CD14-positive monocyte (primary cell): Measurements from ENCODE around the gene JUP. TPM values are rescaled to one million over a fixed set of nuclear protein-coding genes. Genes with fewer than 3 reads are reported as not detected.

ENCODE experiments used
- DNase-seq, 3 donors: peaks; one replicate each; pipeline ENCODE4 v3.0.0-alpha.2; 2011 to 2022
- H2AFZ ChIP-seq: 2 replicates; pipeline ENCODE4 v1.6.0; 2012; ENCODE audit warnings: mild to moderate bottlenecking, low read depth, low read length, inconsistent platforms; ENCODE audit not compliant: insufficient read depth, poor library complexity, severe bottlenecking
- H3K27ac ChIP-seq, 2 donors: 1 replicate in 1 of 2; 2 replicates in 1 of 2; pipeline ENCODE4 v1.5.1; 2012 to 2013; ENCODE audit warnings: low read length in 2 of 2, control low read depth in 1 of 2, inconsistent platforms in 1 of 2, low read depth in 1 of 2, mild to moderate bottlenecking in 1 of 2
- H3K27me3 ChIP-seq, 2 donors: one replicate each; pipeline versions ENCODE4 v1.6.0 to v1.6.1; 2011 to 2013; ENCODE audit warnings: low read length in 2 of 2; ENCODE audit not compliant: control insufficient read depth in 2 of 2, insufficient read depth in 2 of 2
- H3K36me3 ChIP-seq, 2 donors: replicated peaks in 1 of 2; 1 replicate in 1 of 2; 2 replicates in 1 of 2; pipeline versions ENCODE4 v1.5.1 to v1.6.1; 2012 to 2013; ENCODE audit warnings: low read length in 2 of 2, control low read depth in 1 of 2, inconsistent platforms in 1 of 2, mild to moderate bottlenecking in 1 of 2; ENCODE audit not compliant: insufficient read depth in 2 of 2, control insufficient read depth in 1 of 2
- H3K4me1 ChIP-seq, 2 donors: 1 replicate in 1 of 2; 2 replicates in 1 of 2; pipeline versions ENCODE4 v1.5.1 to v1.6.1; 2012 to 2013; ENCODE audit warnings: low read length in 2 of 2, control low read depth in 1 of 2, inconsistent platforms in 1 of 2, mild to moderate bottlenecking in 1 of 2, moderate library complexity in 1 of 2; ENCODE audit not compliant: insufficient read depth in 2 of 2, control insufficient read depth in 1 of 2
- H3K4me2 ChIP-seq: replicated peaks from 2 replicates; pipeline ENCODE3; 2012; ENCODE audit warnings: low read length, moderate library complexity, mild to moderate bottlenecking; ENCODE audit not compliant: poor library complexity, severe bottlenecking; ENCODE audit errors: extremely low read depth
- H3K4me3 ChIP-seq, 3 experiments: fragments of 200-600 bp in 1 of 3; sonication (generic) in 1 of 3; replicated peaks in 1 of 3; 1 replicate in 2 of 3; 2 replicates in 1 of 3; pipeline ENCODE4 v1.5.1; 2011 to 2013; ENCODE audit warnings: low read length in 3 of 3, mild to moderate bottlenecking in 3 of 3, control low read depth in 2 of 3, low read depth in 2 of 3, inconsistent platforms in 1 of 3, moderate library complexity in 1 of 3
- H3K79me2 ChIP-seq: 2 replicates; pipeline ENCODE4 v1.6.0; 2012; ENCODE audit warnings: mild to moderate bottlenecking, control low read depth, inconsistent platforms, low read length, moderate library complexity; ENCODE audit not compliant: insufficient read depth
- H3K9ac ChIP-seq: 2 replicates; pipeline ENCODE4 v1.6.0; 2017; ENCODE audit warnings: low read length, mild to moderate bottlenecking; ENCODE audit not compliant: insufficient read depth, poor library complexity, severe bottlenecking
- H3K9me3 ChIP-seq, 2 donors: replicated peaks in 1 of 2; 1 replicate in 1 of 2; 2 replicates in 1 of 2; pipeline versions ENCODE4 v1.5.1 to v1.6.1; 2012 to 2013; ENCODE audit warnings: low read length in 2 of 2, control low read depth in 1 of 2; ENCODE audit not compliant: control insufficient read depth in 1 of 2, insufficient read depth in 1 of 2
- H4K20me1 ChIP-seq: 2 replicates; pipeline ENCODE4 v1.6.0; 2012; ENCODE audit warnings: mild to moderate bottlenecking, low read length, control low read depth, moderate library complexity; ENCODE audit not compliant: insufficient read depth
- H3K27ac Mint-ChIP-seq, 7 donors: one replicate each; pipeline ENCODE4 v1.8.0; 2020; ENCODE audit warnings: mild to moderate bottlenecking in 7 of 7, mixed read lengths in 7 of 7, moderate library complexity in 6 of 7, inconsistent platforms in 2 of 7
- H3K27me3 Mint-ChIP-seq, 3 donors: one replicate each; pipeline ENCODE4 v1.8.0; 2021 to 2022; ENCODE audit warnings: low read depth in 3 of 3, mild to moderate bottlenecking in 3 of 3, mixed read lengths in 3 of 3, moderate library complexity in 3 of 3, inconsistent platforms in 1 of 3
- H3K36me3 Mint-ChIP-seq, 2 donors: one replicate each; pipeline ENCODE4 v1.8.0; 2020; ENCODE audit warnings: mixed read lengths in 2 of 2, inconsistent platforms in 1 of 2, mild to moderate bottlenecking in 1 of 2
- H3K4me1 Mint-ChIP-seq: one replicate; pipeline ENCODE4 v1.8.0; 2020; ENCODE audit warnings: mild to moderate bottlenecking, mixed read lengths
- H3K4me3 Mint-ChIP-seq, 2 donors: one replicate each; pipeline ENCODE4 v1.8.0; 2020; ENCODE audit warnings: mild to moderate bottlenecking in 2 of 2, mixed read lengths in 2 of 2, moderate library complexity in 1 of 2
- H3K9me3 Mint-ChIP-seq, 7 donors: one replicate each; pipeline ENCODE4 v1.8.0; 2020 to 2022; ENCODE audit warnings: mixed read lengths in 7 of 7, mild to moderate bottlenecking in 6 of 7, moderate library complexity in 6 of 7, inconsistent platforms in 2 of 7
- CTCF ChIP-seq: fragments of 200-600 bp; IDR thresholded peaks from one replicate; pipeline ENCODE4 v1.8.0; 2022; ENCODE audit warnings: antibody characterized with exemption, mild to moderate bottlenecking
- WGBS: methylation state at CpG from one replicate; pipeline ENCODE4 v1.1.5; 2013; ENCODE audit warnings: missing lambda C conversion rate; ENCODE audit not compliant: insufficient coverage; 5-methylcytosine and 5-hydroxymethylcytosine counted together
- intact Hi-C, 2 donors: fragments of 100-400 bp; cut with micrococcal nuclease; formaldehyde crosslinking; loops; one replicate each; pipeline versions ENCODE4 v1.15.0 to v1.15.1; 2023
- polyA plus RNA-seq, 3 donors: library from polyadenylated mRNA; depleted of rRNA in 1 of 3; unstranded in 2 of 3; stranded (reverse) in 1 of 3; fragments of 300-500 nt in 2 of 3; fragments of >200 nt in 1 of 3; fragmentation: Illumina TruSeq in 2 of 3; gene quantifications; 1 replicate in 2 of 3; 2 replicates in 1 of 3; pipeline ENCODE4 v1.2.3, GENCODE V29; 2012 to 2021

The JUP gene
- polyA plus RNA-seq, 3 donors = 14.0 to 22.1 (median 15.4) TPM

DNA sequence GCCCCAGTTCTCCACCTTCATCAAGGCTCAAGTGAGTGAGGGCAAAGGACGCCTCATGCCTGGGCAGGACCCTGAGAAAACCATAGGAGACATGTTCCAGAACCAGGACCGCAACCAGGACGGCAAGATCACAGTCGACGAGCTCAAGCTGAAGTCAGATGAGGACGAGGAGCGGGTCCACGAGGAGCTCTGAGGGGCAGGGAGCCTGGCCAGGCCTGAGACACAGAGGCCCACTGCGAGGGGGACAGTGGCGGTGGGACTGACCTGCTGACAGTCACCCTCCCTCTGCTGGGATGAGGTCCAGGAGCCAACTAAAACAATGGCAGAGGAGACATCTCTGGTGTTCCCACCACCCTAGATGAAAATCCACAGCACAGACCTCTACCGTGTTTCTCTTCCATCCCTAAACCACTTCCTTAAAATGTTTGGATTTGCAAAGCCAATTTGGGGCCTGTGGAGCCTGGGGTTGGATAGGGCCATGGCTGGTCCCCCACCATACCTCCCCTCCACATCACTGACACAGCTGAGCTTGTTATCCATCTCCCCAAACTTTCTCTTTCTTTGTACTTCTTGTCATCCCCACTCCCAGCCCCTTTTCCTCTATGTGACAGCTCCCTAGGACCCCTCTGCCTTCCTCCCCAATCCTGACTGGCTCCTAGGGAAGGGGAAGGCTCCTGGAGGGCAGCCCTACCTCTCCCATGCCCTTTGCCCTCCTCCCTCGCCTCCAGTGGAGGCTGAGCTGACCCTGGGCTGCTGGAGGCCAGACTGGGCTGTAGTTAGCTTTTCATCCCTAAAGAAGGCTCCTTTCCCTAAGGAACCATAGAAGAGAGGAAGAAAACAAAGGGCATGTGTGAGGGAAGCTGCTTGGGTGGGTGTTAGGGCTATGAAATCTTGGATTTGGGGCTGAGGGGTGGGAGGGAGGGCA is 36.0 kb upstream of the JUP start:
- Mint-ChIP-seq H3K9me3 (peaks cover 0 to 2% (median 0%) of the 10 kb centered on the region in 7 donors), H3K36me3 (peaks cover 0 to 2% of the 10 kb centered on the region in 2 donors), H3K27me3 (peaks cover 0 to 4% (median 1%) of the 10 kb centered on the region in 3 donors), H3K27ac (no peak overlapping the region), H3K4me3 (no peak overlapping the region), H3K4me1 (no peaks in the 10 kb centered on the region)
- Histone ChIP-seq H4K20me1 (no peaks in the 10 kb centered on the region), H3K27ac (no peak overlapping the region), H3K79me2 (no peaks in the 10 kb centered on the region), H3K9ac (no peak overlapping the region), H3K9me3 (no peaks in the 10 kb centered on the region), H3K36me3 (peaks cover 0 to 4% of the 10 kb centered on the region in 2 donors), H3K4me3 (no peak overlapping the region), H2AFZ (no peak overlapping the region), H3K4me2 (no peak overlapping the region), H3K4me1 (no peaks in the 10 kb centered on the region), H3K27me3 (no peaks in the 10 kb centered on the region)
- no peak for DNase-seq
- intact Hi-C loops = no loop called here
- WGBS = 87% methylated on average over 11 of the region's 12 CpGs
- TF ChIP-seq CTCF = no peak

DNA sequence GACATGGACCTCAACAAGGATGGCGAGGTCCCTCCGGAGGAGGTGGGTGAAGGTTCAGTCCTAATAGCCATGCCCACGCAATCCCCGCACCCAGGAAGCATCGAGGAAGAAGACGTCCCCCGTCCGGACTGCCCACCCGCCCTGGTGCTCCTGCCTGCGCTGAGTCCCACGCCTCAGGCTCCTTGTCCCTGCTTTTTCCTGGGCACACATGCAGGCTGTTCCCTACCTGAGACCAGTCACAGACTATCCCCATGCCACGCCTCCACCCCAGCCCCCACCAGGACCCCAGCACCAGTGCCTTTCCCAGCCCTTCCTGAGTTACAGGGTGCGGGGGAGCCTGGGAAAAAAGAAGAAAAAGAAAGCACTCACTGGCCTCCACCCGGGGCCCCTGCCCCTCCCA is 35.3 kb upstream of the JUP start:
- no peak for DNase-seq
- no peaks in the 10 kb centered on the region for H3K4me1 Mint-ChIP-seq
- H3K36me3 Mint-ChIP-seq = peaks cover 0 to 2% of the 10 kb centered on the region in 2 donors
- H3K27me3 Mint-ChIP-seq = peaks cover 0 to 4% (median 1%) of the 10 kb centered on the region in 3 donors
- no peak overlapping the region for H3K4me2 ChIP-seq
- WGBS = 100% methylated on average over 11 of the region's 14 CpGs
- intact Hi-C loops = no loop called here
- no peak for TF ChIP-seq CTCF
- H3K9me3 Mint-ChIP-seq = peaks cover 0 to 2% (median 0%) of the 10 kb centered on the region in 7 donors
- no peak overlapping the region for H3K4me3 ChIP-seq
- no peaks in the 10 kb centered on the region for H3K9me3 ChIP-seq
- no peaks in the 10 kb centered on the region for H3K4me1 ChIP-seq
- no peaks in the 10 kb centered on the region for H4K20me1 ChIP-seq
- H3K27ac Mint-ChIP-seq = no peak overlapping the region
- H3K9ac ChIP-seq = no peak overlapping the region
- no peak overlapping the region for H2AFZ ChIP-seq
- no peak overlapping the region for H3K27ac ChIP-seq
- H3K79me2 ChIP-seq = no peaks in the 10 kb centered on the region
- H3K4me3 Mint-ChIP-seq = no peak overlapping the region
- no peaks in the 10 kb centered on the region for H3K27me3 ChIP-seq
- peaks cover 0 to 4% of the 10 kb centered on the region in 2 donors for H3K36me3 ChIP-seq
